ENCODE data around the gene ZNF543.
"Not testable (repeated sequence)": the region's sequence is repeated elsewhere in the genome, so short reads cannot be mapped to it uniquely, and the experiment has no call there.

The ZNF543 gene

DNA sequence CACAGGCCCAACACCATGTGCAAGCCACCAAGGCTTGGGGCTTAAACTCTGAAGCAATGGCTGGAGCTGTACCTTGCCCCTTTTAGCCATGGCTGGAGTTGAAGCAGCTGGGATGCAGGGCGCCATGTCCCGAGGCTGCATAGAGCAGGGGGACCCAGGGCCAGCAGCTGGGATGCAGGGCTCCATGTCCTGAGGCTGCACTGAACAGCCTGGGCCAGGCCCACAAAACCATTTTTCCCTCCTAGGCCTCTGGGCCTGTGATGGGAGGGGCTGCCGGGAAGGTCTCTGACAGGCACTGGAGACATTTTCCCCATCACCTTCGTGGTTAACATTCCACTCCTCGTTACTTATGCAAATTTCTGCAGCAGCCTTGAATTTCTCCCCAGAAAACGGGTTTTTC, 53.9 kb downstream of the ZNF543 start:
- DNase-seq: no peak
- Histone ChIP-seq H3K4me1 (ENCODE audit: insufficient read depth, low read length) (no peaks in the 10 kb centered on the region), H3K27me3 (ENCODE audit: insufficient read depth, low read length, poor library complexity) (no peaks in the 10 kb centered on the region), H4K20me1 (ENCODE audit: insufficient read depth, low read length) (no peaks in the 10 kb centered on the region), H3K79me2 (ENCODE audit: insufficient read depth, low read length) (no peaks in the 10 kb centered on the region), H3K4me3 (ENCODE audit: low read depth in 1 of 2, low read length in 2 of 2) (no peak overlapping the region), H3K9me3 (ENCODE audit: insufficient read depth, low read length, severe bottlenecking) (peaks cover 4% of the 10 kb centered on the region), H3K27ac (ENCODE audit: low read length) (no peak overlapping the region), H2AFZ (ENCODE audit: low read depth, low read length) (no peak overlapping the region), H3K4me2 (ENCODE audit: insufficient read depth, low read length) (no peak overlapping the region), H3K36me3 (ENCODE audit: insufficient read depth, low read length) (peaks cover 55% of the 10 kb centered on the region), H3K9ac (ENCODE audit: low read depth, low read length) (no peak overlapping the region)
- ATAC-seq (ENCODE audit: insufficient read depth, low read depth): no peak
- TF ChIP-seq EZH2 (IDR thresholded peaks at IDR 0.05; ENCODE audit: borderline replicate concordance, low read depth, low read length, severe bottlenecking): no peak
- TF ChIP-seq, protein P1, sequence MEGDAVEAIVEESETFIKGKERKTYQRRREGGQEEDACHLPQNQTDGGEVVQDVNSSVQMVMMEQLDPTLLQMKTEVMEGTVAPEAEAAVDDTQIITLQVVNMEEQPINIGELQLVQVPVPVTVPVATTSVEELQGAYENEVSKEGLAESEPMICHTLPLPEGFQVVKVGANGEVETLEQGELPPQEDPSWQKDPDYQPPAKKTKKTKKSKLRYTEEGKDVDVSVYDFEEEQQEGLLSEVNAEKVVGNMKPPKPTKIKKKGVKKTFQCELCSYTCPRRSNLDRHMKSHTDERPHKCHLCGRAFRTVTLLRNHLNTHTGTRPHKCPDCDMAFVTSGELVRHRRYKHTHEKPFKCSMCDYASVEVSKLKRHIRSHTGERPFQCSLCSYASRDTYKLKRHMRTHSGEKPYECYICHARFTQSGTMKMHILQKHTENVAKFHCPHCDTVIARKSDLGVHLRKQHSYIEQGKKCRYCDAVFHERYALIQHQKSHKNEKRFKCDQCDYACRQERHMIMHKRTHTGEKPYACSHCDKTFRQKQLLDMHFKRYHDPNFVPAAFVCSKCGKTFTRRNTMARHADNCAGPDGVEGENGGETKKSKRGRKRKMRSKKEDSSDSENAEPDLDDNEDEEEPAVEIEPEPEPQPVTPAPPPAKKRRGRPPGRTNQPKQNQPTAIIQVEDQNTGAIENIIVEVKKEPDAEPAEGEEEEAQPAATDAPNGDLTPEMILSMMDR (IDR thresholded peaks at IDR 0.05; ENCODE audit: borderline replicate concordance, extremely low read depth, low read length, poor library complexity, severe bottlenecking): no peak

GRCh38 chr19:57374647-57375046, 54.4 kb downstream of the ZNF543 start:
- H3K4me3 ChIP-seq (ENCODE audit: low read depth in 1 of 2, low read length in 2 of 2); ATAC-seq (ENCODE audit: insufficient read depth, low read depth); DNase-seq: not testable (repeated sequence)

GRCh38 chr19:57376151-57376550, 55.9 kb downstream of the ZNF543 start:
- Histone ChIP-seq H3K9ac (ENCODE audit: low read depth, low read length) (no peak overlapping the region), H3K4me2 (ENCODE audit: insufficient read depth, low read length) (no peak overlapping the region), H3K27ac (ENCODE audit: low read length) (no peak overlapping the region), H3K4me1 (ENCODE audit: insufficient read depth, low read length) (no peaks in the 10 kb centered on the region), H3K79me2 (ENCODE audit: insufficient read depth, low read length) (no peaks in the 10 kb centered on the region), H3K27me3 (ENCODE audit: insufficient read depth, low read length, poor library complexity) (no peaks in the 10 kb centered on the region), H2AFZ (ENCODE audit: low read depth, low read length) (no peak overlapping the region), H3K9me3 (ENCODE audit: insufficient read depth, low read length, severe bottlenecking) (peaks cover 4% of the 10 kb centered on the region), H3K36me3 (ENCODE audit: insufficient read depth, low read length) (peaks cover 55% of the 10 kb centered on the region), H3K4me3 (ENCODE audit: low read depth in 1 of 2, low read length in 2 of 2) (no peak overlapping the region), H4K20me1 (ENCODE audit: insufficient read depth, low read length) (no peaks in the 10 kb centered on the region)
- TF ChIP-seq, protein P1 (IDR thresholded peaks at IDR 0.05; ENCODE audit: borderline replicate concordance, extremely low read depth, low read length, poor library complexity, severe bottlenecking): no peak
- TF ChIP-seq EZH2 (IDR thresholded peaks at IDR 0.05; ENCODE audit: borderline replicate concordance, low read depth, low read length, severe bottlenecking): no peak
- DNase-seq: no peak
- no peak for ATAC-seq (ENCODE audit: insufficient read depth, low read depth)

More at GRCh38 chr19:57374647-57375046, 54.4 kb downstream of the ZNF543 start:
- H3K4me2 ChIP-seq (ENCODE audit: insufficient read depth, low read length); H3K79me2 ChIP-seq (ENCODE audit: insufficient read depth, low read length); H2AFZ ChIP-seq (ENCODE audit: low read depth, low read length); H3K9ac ChIP-seq (ENCODE audit: low read depth, low read length); H4K20me1 ChIP-seq (ENCODE audit: insufficient read depth, low read length); H3K4me1 ChIP-seq (ENCODE audit: insufficient read depth, low read length); H3K27ac ChIP-seq (ENCODE audit: low read length); H3K27me3 ChIP-seq (ENCODE audit: insufficient read depth, low read length, poor library complexity); H3K9me3 ChIP-seq (ENCODE audit: insufficient read depth, low read length, severe bottlenecking): not testable (repeated sequence)
- H3K36me3 ChIP-seq (ENCODE audit: insufficient read depth, low read length): peaks cover 55% of the 10 kb centered on the region

- Histone ChIP-seq H3K27me3 (ENCODE audit: insufficient read depth, low read length, poor library complexity) (no peaks in the 10 kb centered on the region), H4K20me1 (ENCODE audit: insufficient read depth, low read length) (no peaks in the 10 kb centered on the region), H3K9ac (ENCODE audit: low read depth, low read length) (no peak overlapping the region), H3K4me2 (ENCODE audit: insufficient read depth, low read length) (no peak overlapping the region), H3K36me3 (ENCODE audit: insufficient read depth, low read length) (peaks cover 40% of the 10 kb centered on the region), H2AFZ (ENCODE audit: low read depth, low read length) (no peak overlapping the region), H3K4me3 (ENCODE audit: low read depth in 1 of 2, low read length in 2 of 2) (no peak overlapping the region), H3K79me2 (ENCODE audit: insufficient read depth, low read length) (no peaks in the 10 kb centered on the region), H3K4me1 (ENCODE audit: insufficient read depth, low read length) (no peaks in the 10 kb centered on the region), H3K27ac (ENCODE audit: low read length) (no peak overlapping the region), H3K9me3 (ENCODE audit: insufficient read depth, low read length, severe bottlenecking) (peaks cover 4% of the 10 kb centered on the region)
- no peak for DNase-seq
- TF ChIP-seq EZH2 (IDR thresholded peaks at IDR 0.05; ENCODE audit: borderline replicate concordance, low read depth, low read length, severe bottlenecking): no peak
- TF ChIP-seq, protein P1 (IDR thresholded peaks at IDR 0.05; ENCODE audit: borderline replicate concordance, extremely low read depth, low read length, poor library complexity, severe bottlenecking): no peak
- ATAC-seq (ENCODE audit: insufficient read depth, low read depth): no peak
Measured at GRCh38 chr19:57377498-57378146, 57.4 kb downstream of the ZNF543 start.

Data from DND-41 (cell line).